HL-60/S4 treated with retinoic acid at 250 ng/mL for 4 days and 3 days (cell line): Measurements from ENCODE around the gene DSEL.

Experiments used
- in situ Hi-C: fragments of 300-500 bp; cut with MboI; formaldehyde crosslinking; loops from 2 replicates; pipeline ENCODE4 v1.7.0; 2022; ENCODE audit warnings: low sequenced_read_pairs

DSEL gene

DNA sequence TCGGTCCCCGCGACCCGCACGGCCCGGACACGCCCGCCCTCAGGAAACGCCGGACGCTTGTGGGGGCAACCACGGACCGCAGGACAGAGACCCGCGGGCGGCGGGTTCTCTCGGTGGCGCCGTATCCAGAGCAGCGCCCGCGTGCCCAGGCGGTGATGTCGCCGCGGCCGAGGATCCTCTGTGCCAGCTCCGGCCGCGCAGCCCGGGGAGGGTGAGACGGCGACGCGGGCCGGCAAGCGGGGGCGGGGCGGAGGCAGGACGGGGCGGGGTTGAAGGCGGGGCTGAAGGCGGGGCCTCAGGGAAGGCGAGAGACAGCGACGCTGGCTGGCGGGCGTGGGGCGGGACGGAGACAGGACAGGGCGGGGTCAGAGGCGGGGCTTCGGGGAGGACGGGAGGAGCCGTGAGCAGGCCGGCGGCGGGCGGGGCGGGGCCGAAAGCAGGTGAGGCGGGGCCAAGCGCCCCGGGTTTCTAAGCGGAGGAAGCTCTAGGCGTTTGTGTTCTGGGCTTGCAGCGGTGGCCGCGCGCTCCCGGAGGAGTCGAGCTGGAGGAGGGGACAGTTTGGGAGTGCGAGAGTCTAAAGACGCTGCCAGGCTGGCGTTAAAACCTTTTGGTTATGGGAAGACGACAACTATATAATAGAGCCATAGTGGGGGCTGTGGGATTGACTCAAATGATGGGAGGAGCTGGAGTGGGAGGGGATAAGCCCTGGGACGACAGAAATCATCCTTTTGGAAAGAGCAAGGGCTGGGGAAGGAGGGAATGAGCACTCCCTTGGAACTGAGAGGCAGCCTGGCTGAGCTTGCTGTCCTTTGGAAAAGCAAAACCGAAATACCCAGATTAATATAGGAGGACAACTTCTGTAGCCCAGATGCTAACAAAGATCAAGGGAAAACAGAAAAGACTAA is at the start of gene DSEL:
TSS of gene DSEL (minus strand) at position 182 of the 905 bp plus-strand sequence. CDS start 2,112 bp downstream, outside the sequence.
- in situ Hi-C loops = no loop called here

DNA sequence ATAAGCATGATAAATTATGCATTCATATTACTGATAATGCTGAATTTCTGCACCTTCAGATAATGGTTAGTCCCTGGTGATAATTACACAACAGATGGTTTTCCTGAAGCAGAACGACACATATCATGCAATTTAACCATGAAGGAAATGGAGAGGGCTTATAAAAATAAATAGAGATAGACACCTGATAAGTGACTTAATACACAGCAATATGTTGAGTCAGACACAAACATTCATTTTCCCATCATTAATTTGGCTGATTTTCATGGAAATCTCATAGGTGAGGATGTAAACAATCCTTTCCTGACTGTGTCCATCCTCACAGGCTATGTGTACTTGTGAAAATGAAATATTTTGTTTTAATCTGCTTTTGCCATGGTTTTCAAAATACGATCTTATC is 36.9 kb upstream of the DSEL start:
- in situ Hi-C loops = no loop called here

DNA sequence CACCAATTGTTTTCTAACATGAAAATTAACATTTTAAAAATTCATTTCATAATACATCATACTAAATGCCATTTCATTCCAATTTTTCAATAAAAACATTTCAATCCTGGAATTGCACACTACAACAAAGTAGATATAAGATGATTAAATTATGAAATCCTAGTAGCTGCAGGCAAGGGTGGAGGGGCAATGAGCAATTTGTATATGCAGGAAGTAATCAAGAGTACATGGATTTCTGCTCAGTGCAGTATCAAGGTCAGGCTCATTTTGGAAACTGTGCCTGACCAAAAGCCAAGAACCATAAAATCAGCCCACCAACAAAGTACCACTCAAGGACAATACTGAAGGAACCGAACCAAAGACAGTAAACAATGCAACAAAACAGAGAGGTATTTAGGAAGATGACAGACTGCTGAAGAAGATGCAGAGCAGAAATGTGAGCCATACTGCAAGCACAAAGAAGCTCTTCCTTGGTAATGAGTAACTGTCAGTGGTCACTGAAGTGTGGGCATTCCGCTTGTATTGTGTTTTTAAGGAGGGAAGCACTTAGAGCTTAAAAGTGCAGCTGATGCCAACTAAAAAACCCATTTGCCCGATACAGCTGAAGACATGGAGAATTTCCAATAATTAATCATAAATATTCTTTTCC is 34.5 kb upstream of the DSEL start:
- in situ Hi-C loops = no loop called here

DNA sequence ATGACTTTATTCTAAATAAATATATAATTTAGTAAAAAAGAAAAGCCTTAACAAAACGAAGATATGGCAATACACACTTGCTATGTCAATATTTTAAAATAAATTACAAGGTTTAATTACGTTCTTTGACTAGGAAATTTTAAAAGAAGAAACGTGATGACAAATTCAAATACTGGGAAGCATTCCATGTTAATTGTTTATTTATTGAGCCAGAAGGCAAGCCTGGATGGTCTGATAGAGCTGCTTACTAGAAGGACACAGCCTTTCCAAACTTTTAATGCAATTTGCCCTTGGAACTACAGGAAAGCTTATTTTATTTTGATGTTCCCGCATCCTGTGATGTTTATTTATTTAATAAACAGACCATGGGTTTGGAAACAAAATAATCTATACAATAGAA is 33.4 kb upstream of the DSEL start:
- in situ Hi-C loops = no loop called here

DNA sequence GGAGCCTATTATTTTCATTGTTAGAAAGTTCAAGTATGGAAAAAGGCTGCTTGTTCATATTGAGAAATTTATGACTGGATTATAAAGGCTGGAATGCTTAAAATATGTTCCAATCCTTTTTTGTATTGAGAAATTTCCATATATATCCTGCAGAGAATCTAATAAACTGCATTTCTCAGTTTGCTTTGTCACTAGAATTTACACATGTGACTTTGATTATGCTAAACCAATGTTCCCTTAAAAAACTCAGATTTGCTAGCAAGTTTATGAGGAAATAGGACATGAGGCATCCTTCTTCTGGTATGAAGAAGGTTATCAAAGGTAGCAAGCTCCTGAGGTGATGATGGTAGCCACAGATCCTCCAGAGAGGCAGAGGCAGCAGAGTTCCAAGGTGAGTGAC is 29.2 kb upstream of the DSEL start:
- in situ Hi-C loops = no loop called here

DNA sequence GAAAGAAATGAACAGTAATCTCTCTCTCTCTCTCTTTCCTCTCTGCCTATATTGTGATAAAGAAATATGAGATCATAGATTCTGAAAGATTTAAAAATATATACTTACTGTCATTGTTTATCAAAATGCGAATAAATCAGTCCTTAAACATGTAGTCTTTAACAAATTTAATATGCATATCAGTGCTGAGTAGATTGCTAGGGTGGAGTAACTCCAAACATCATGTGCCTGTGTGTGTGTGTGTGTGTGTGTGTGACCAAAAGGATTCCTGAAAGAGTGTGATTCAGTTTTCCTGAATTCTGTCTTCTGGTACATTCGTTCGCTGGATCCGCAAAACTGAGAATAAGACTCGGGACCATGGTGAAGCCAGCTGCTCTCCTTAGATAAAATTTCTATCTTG is 24.0 kb upstream of the DSEL start:
- in situ Hi-C loops = no loop called here

DNA sequence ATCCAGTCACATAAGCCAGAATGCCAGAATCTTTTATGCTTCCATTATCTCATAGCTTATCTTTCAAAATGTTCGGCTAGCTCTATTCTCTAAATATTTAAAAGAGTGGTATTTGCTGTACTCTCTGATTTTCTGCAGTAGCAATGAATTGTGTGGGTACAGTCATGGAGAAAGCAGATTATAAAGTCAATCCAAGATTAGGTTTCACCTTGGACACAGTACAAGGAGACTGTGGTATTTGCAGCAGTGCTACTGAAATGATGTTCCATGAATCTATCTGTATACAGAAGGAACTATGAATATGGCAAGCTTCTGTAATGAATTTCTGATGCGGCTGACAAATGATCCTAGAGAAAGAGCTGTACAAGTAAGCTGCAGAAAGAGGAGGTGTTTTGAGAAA is 15.4 kb upstream of the DSEL start:
- in situ Hi-C loops = no loop called here

DNA sequence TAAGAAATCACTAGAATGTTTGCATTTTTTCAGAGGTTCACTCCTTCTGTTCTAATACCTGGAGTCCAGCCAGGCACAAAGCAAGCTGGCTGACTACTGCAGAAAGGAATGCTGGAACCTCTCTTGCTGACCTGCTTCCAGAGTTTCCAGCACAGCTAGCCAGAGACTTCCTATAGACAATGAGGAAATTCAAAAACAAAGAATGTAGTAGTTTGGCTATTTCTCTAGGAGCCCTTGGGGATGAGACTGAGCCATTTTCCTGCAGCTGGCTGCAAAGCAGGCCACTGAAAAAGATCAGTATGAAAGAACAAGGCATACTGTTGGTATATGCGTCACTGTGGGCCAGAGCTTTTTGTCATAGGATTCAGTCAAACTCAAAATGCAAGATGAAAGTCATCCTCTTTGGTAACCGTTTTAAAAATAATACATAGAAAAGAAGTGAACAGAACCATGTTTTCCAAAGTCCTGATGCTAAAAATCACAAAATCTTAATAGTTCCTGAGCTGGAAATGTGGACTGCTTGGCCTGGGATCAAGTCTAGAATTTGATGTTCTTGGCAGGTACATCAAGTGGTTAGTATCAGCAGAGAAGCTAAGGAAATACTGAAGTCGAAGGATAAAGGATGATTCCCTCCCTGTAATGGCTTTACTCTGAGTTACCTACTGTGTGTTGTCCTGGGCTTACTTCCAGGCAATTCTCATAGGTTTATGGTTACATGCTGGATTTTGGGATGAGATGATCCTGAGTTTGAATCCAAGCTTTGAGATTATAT is 9.0 kb upstream of the DSEL start:
- in situ Hi-C loops = no loop called here

DNA sequence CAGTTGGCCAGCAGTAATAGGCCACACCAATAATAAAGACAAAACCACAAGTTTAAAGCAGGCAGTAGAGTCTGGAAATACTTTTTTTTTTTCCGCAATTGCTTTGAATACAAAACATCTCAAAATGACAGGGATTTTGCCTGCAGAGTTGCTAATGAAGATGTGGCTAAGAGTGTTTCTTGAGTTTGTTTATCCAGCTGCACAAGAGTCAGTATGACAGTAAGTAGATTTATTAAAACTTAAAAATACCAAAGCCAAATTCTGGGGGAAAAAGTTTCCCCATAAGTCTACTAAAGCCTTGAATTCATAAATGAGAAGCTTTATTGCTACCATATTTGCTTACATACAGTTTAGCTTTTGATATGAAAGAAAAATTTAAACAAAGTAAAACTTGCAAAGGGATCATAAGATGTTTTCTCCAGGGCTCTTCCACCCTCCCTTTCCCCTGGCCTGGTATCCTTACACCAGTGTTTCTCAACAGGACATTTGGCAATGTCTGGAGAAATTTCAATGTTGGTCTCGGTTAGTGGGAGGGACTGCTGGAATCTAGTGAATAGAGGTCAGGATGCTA is 3.9 kb upstream of the DSEL start:
- in situ Hi-C loops = no loop called here

DNA sequence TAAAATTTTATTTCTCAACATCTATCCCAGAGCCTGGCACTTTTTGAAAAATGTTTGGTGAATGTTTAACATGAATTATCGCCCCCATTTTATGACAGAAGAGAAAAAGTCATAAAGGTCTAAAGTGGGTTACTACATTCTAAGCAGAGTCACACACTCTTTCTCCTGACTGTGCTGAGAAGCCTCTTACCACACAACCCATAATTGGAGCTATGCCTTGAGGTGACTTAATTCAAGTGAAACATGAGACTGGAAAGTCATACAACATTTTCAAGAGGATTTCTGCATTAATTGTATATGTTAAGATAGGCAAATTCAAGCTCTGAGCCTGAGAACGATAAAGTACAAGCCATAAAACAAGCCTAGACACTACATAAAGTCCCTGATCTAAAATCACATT is 3.1 kb upstream of the DSEL start:
- in situ Hi-C loops = no loop called here

DNA sequence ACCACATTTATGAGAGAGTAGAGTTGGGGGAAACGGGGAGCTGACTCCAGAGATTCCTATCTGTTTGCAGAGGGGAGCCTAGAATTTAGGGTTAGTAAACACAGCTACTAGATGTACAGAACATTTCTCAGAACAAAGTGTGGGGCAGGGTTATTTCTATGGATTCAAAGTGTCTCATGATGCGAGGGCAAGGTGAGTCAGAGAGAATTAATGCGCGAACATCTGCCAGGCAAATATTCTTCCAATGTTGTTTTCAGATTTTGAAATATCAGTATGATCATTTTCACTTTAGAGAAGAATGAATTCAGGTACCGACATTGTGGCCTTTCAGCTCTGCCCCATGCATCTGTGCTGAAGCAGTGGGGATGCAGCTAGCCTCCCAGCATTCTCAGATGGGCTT is 2.0 kb upstream of the DSEL start:
- in situ Hi-C loops = no loop called here

DNA sequence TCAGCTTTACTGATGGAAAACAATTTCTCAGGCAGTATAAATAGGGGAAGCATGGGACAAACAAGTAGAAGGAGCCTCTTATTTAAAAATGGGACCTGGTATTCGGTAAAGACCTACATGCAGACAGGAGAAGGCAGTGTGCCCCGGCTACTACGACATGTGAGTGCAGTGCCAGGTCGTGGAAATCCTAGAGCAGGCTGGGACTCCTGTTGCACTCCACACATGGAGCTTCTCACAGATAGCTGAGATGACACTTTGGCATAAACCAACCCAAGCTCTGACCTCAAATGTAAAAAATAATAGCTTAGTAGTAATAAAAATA is 885 bp upstream of the DSEL start:
- in situ Hi-C loops = no loop called here

DNA sequence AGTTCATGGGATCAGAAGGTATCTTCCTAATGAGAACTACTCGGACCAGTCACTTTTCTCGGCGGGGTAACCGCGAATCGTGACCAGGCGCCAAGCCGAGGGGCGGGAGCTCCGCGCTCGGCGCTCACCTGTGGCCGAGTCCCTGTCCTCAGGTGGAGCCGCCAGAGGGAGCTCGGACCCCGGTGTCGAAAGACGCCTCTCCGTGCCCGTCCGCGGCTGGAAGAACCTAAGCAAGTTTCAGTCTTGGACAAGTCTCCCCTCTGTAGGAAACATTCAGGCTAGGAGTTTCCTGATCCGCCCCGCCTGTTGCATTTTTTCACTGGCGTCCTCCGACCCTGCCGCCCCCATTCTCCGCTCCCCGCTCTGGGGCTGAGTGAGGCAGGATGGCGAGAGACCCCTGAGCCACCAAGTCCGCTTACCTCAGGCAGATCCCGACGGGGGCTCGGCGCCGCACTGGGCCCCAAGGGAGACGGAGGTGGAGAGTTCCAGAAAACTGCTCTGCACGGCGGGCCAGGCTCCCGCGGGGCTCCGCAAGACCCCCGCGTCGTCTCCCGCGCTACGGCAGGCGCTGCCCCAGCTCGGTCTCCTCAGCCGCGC is 480 bp downstream of the DSEL start:
- in situ Hi-C loops = no loop called here

DNA sequence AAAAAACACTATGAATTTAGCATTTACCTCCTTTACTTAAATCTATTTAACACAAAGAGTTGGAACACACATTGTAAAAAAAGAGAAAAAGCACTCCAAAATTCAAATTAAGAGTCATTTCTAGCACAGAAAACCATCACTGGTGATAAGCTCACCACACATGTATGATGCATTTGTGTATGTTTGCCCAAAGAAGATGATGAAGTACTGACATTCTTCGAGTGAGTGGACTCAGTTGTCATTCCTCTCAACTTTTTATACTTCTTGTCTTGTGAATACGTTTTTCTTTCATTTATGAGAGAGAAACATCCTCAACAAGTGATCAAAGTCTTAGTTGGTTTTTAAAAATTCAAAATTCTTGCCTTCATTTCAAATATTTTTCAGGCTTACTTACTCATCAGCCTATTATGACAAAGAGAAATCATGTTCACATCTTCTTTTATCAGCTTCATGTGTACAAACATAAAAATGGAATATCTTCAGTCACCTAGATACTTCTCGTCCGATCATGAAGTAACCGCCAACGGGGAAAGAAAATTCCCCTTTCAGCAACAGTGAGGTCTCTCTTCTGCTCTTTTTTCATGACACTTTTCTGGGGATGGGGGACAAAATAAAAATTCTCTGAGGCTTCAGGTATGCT is 1.5 kb downstream of the DSEL start:
- in situ Hi-C loops = no loop called here

DNA sequence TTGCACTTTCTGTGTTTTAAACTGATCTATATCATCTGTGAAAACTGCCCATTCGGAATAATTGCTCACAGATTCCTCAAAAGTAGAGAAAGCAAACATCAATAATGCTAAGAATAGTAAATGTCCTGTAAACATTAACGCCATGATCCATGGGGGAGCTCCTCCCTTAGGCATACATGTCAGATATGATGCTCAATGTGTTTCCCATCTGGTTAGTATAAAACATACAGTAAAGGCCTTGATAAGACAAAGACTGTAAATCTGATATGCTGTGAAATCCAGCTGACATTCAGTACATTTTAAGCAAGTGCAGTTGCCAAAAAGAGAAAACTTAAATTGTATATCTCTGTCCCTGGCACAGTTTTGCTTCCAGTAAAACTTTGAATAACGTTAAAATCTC is 2.1 kb downstream of the DSEL start:
- in situ Hi-C loops = no loop called here

DNA sequence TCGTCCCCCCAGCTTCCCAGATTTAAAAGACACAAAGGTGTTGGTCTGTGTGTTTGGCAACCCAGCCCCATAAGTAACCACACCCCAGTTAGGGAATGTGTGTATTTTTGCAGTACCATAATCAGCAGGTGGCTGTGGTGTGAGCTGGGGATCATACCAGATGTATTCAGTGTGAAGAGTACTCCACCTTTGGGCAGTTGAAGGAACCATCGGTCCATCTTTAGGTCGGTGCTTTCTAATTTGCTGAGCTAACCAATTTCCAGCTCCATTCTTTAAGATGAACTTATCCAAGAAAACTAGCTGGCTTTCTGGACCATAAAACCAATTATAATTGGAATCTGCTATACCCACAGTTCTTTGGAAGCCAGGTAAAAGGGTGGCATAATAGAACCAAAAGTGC is 3.2 kb downstream of the DSEL start:
- in situ Hi-C loops = no loop called here

DNA sequence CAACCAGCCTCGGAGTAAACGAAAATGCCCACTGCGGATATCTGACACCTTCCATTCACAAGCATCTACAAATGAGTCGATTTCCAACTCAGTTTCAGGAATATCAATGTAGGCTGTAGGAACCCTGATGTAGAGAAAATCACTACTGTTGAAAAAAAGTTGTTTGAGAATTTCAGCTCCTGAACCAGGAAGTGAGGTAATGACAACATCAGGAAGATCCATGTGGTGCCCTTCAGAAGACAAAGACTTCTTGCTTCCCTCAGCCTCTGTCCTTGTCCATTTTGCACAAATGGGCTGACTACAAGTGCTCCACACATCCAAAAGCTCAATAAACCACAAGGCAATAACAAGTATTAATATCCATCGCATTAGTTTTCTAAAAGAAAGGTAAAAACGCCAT is 4.7 kb downstream of the DSEL start:
- in situ Hi-C loops = no loop called here

DNA sequence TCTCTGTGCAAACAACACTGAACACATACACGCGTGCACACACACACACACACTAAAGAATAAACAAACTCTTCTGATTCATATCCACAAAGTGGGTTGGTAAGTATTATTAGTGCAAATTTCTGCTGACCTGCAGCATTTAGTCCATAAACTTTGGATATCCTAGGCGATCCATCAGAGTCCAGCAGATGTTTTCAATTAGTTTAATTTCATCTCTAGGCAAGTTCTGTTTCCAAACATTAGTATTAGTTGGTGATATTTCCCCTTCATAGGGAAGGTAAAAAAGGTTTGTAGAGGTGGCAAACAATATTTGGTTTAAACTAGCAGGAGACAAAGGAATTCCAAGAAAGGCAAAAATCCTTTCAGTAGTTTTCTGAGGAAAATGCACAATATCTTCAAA is 5.7 kb downstream of the DSEL start:
- in situ Hi-C loops = no loop called here

DNA sequence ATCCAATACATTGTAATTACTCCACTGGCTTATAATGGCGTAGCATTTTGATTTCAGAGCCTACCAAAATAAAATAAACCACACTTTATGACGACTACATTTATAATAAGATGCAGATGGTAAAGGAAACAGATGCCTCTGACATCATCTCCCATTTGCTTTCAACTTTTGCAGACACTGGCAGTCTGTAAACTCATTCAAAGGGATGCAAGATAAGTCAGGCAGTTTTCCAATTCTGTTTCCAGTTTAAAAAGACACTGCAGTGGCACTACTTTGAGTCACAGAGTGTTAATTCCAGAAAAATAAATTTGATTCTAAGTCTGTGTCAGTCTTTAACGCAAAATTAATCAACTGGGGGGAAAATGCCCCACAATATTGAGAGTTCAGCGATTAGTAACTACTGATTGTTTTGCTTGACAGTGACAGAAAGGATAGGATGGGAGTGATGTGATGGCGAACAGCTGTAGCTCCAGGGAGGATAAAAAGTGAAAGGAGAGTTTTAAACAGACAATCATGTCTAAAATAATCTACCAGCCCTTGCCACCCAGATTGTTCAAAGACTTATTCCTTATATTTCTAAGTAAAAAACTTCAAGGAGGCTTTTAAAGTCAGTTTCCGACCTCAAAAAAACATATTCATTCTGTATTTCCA is 6.7 kb downstream of the DSEL start:
- in situ Hi-C loops = no loop called here

DNA sequence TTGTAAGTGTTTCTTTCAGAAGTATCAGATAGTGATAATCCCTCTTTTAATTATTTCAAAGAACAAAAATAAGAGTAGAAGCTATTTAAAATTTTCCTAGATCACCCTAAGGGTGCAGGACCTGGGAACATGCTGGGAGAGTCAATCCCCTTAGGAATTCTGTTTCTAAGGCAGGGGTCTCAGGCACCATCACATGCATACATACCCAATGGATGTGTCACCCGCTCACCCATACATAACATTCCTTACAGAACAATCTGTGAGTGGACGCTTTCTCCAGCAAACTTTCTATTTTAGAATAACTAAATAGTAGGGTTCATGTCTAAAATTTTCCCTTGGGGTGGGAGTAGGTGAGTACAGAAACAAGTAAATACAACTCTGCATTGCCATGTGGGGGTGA is 8.4 kb downstream of the DSEL start:
- in situ Hi-C loops = no loop called here
